Colon (tissue), 2 donors: ENCODE measurements around the gene CDKN1C.

Experiments
- FAIRE-seq: peaks from 2 replicates; lab custom pipeline; 2012; peaks lifted over from hg19 to GRCh38; lab: Jason Lieb, UNC
- donor health status: control.
- donor health status: control.

Gene CDKN1C

GRCh38 chr11:2844996-2845395 lies 40.6 kb downstream of the CDKN1C start:
- no peak for FAIRE-seq

GRCh38 chr11:2844116-2844842 lies 41.3 kb downstream of the CDKN1C start:
- no peak for FAIRE-seq

GRCh38 chr11:2843551-2843950 lies 42.0 kb downstream of the CDKN1C start:
- no peak for FAIRE-seq

- no peak for FAIRE-seq
Measured at GRCh38 chr11:2842876-2843275, 42.7 kb downstream of the CDKN1C start.

- FAIRE-seq, result no peak
Measured at GRCh38 chr11:2841411-2842190, 44.0 kb downstream of the CDKN1C start.

- no peak for FAIRE-seq
Measured at GRCh38 chr11:2839395-2839943, 46.1 kb downstream of the CDKN1C start.

GRCh38 chr11:2838676-2839294 lies 46.8 kb downstream of the CDKN1C start:
- FAIRE-seq, result no peak

GRCh38 chr11:2838091-2838490 lies 47.5 kb downstream of the CDKN1C start:
- FAIRE-seq, result no peak

GRCh38 chr11:2837651-2838050 lies 47.9 kb downstream of the CDKN1C start:
- no peak for FAIRE-seq

- no peak for FAIRE-seq
Measured at GRCh38 chr11:2837096-2837601, 48.4 kb downstream of the CDKN1C start.

- no peak for FAIRE-seq
Measured at GRCh38 chr11:2836315-2837095, 49.1 kb downstream of the CDKN1C start.

- no peak for FAIRE-seq
Measured at GRCh38 chr11:2835751-2836150, 49.8 kb downstream of the CDKN1C start.

- FAIRE-seq, result no peak
Measured at GRCh38 chr11:2835296-2835695, 50.3 kb downstream of the CDKN1C start.

- no peak for FAIRE-seq
Measured at GRCh38 chr11:2834503-2835273, 50.9 kb downstream of the CDKN1C start.

- FAIRE-seq, result no peak
Measured at GRCh38 chr11:2833716-2834502, 51.7 kb downstream of the CDKN1C start.
